Keratinocyte (primary cell): ENCODE results near the gene USP47. TPM values are rescaled to one million over a fixed set of nuclear protein-coding genes. Genes with fewer than 3 reads are reported as not detected.

Source experiments
- DNase-seq: peaks from one replicate; pipeline ENCODE4 v3.0.0-alpha.2; 2011; ENCODE audit warnings: low read depth, missing footprints, low spot score
- FAIRE-seq: peaks from 2 replicates; lab custom pipeline; 2011; peaks lifted over from hg19 to GRCh38; lab: Jason Lieb, UNC
- H2AFZ ChIP-seq: 2 replicates; pipeline ENCODE4 v1.6.0; 2012; ENCODE audit warnings: low read length, control low read depth, inconsistent platforms; ENCODE audit not compliant: control insufficient read depth
- H3K27ac ChIP-seq: 2 replicates; pipeline ENCODE4 v1.5.1; 2011; ENCODE audit warnings: low read length; ENCODE audit not compliant: control insufficient read depth, insufficient read depth
- H3K27me3 ChIP-seq: 3 replicates; pipeline ENCODE4 v1.6.0; 2011; ENCODE audit warnings: low read length; ENCODE audit not compliant: control insufficient read depth, insufficient read depth; ENCODE audit errors: extremely low read depth
- H3K36me3 ChIP-seq, 2 experiments: 2 replicates in 1 of 2; 3 replicates in 1 of 2; pipeline ENCODE4 v1.5.1; 2011; ENCODE audit warnings: low read length in 2 of 2, mild to moderate bottlenecking in 1 of 2; ENCODE audit not compliant: control insufficient read depth in 2 of 2, insufficient read depth in 2 of 2; ENCODE audit errors: extremely low read depth in 1 of 2
- H3K4me1 ChIP-seq: 3 replicates; pipeline ENCODE4 v1.5.1; 2011; ENCODE audit warnings: low read length; ENCODE audit not compliant: control insufficient read depth, insufficient read depth; ENCODE audit errors: extremely low read depth
- H3K4me2 ChIP-seq: 3 replicates; pipeline ENCODE4 v1.6.0; 2011; ENCODE audit warnings: low read depth, low read length; ENCODE audit not compliant: control insufficient read depth, insufficient read depth; ENCODE audit errors: extremely low read depth
- H3K4me3 ChIP-seq, 3 experiments: fragments of 200-600 bp in 1 of 3; sonication (generic) in 1 of 3; 2 replicates in 2 of 3; 3 replicates in 1 of 3; pipeline ENCODE4 v1.5.1; 2011 to 2016; ENCODE audit warnings: low read length in 3 of 3, mild to moderate bottlenecking in 3 of 3, control low read depth in 2 of 3, inconsistent platforms in 1 of 3, low read depth in 1 of 3, mixed read lengths in 1 of 3, mixed run types in 1 of 3, moderate library complexity in 1 of 3; ENCODE audit not compliant: control insufficient read depth in 2 of 3, insufficient read depth in 2 of 3; ENCODE audit errors: extremely low read depth in 1 of 3
- H3K79me2 ChIP-seq: 2 replicates; pipeline ENCODE4 v1.6.0; 2012; ENCODE audit warnings: low read length; ENCODE audit not compliant: control insufficient read depth, insufficient read depth
- H3K9ac ChIP-seq: 3 replicates; pipeline ENCODE4 v1.6.0; 2011; ENCODE audit warnings: low read length; ENCODE audit not compliant: control insufficient read depth, insufficient read depth; ENCODE audit errors: extremely low read depth
- H3K9me1 ChIP-seq: 3 replicates; pipeline ENCODE4 v1.6.0; 2011; ENCODE audit warnings: low read length; ENCODE audit not compliant: control insufficient read depth, insufficient read depth; ENCODE audit errors: extremely low read depth
- H3K9me3 ChIP-seq: 2 replicates; pipeline ENCODE4 v1.5.1; 2012; ENCODE audit warnings: low read depth, low read length; ENCODE audit not compliant: control insufficient read depth
- H4K20me1 ChIP-seq: 3 replicates; pipeline ENCODE4 v1.6.0; 2011; ENCODE audit warnings: low read length; ENCODE audit not compliant: control insufficient read depth, insufficient read depth; ENCODE audit errors: extremely low read depth
- CTCF ChIP-seq, 3 experiments: IDR thresholded peaks in 1 of 3; conservative IDR thresholded peaks in 1 of 3; optimal IDR thresholded peaks in 1 of 3; 2 replicates in 2 of 3; 3 replicates in 1 of 3; pipeline versions ENCODE3 to v1.5.1; 2011; ENCODE audit warnings: low read length in 3 of 3, mild to moderate bottlenecking in 3 of 3, moderate library complexity in 2 of 3, control low read depth in 1 of 3, inconsistent platforms in 1 of 3; ENCODE audit not compliant: insufficient read depth in 2 of 3; ENCODE audit errors: extremely low read depth in 1 of 3
- EZH2 ChIP-seq: IDR thresholded peaks from one replicate; pipeline ENCODE4 v1.6.1; 2012; ENCODE audit warnings: inconsistent platforms, mild to moderate bottlenecking, low read length, moderate library complexity
- dilution Hi-C: fragments of 300-500 bp; cut with MboI; formaldehyde crosslinking; loops from one replicate; pipeline ENCODE4 v1.7.0; 2020; ENCODE audit warnings: low sequenced_read_pairs; ENCODE audit not compliant: extremely low pct_ligation_motif_present
- polyA minus RNA-seq, 3 experiments: library from RNA; depleted of rRNA, polyadenylated mRNA; stranded (reverse); fragments of >200 nt; gene quantifications; 1 replicate in 1 of 3; 2 replicates in 1 of 3; 3 replicates in 1 of 3; pipeline ENCODE4 v1.2.3, GENCODE V29; 2011
- polyA plus RNA-seq, 5 experiments: library from polyadenylated mRNA; depleted of rRNA in 3 of 5; stranded (reverse) in 3 of 5; stranded (forward) in 1 of 5; unstranded in 1 of 5; fragments of >200 nt; gene quantifications; 1 replicate in 1 of 5; 2 replicates in 3 of 5; 3 replicates in 1 of 5; pipeline versions ENCODE4 v1.2.1 to v1.2.3, GENCODE V29; 2011 to 2012; ENCODE audit warnings: missing spikeins in 2 of 5, low read depth in 1 of 5, low replicate concordance in 1 of 5

USP47 gene
- 13.4 to 22.4 TPM (median 14.2 TPM) in 3 replicates for polyA plus RNA-seq
- 107 TPM for polyA plus RNA-seq (2011; ENCODE audit: low read depth)
- polyA plus RNA-seq (2011; cell fraction: cytosol; rRNA removed): 8.1 and 13.8 TPM in 2 replicates
- 25.8 and 29.9 TPM in 2 replicates for polyA plus RNA-seq (2011; cell fraction: nucleus; rRNA removed)
- polyA plus RNA-seq (2012; ENCODE audit: low replicate concordance): 19.8 and 33.1 TPM in 2 replicates
- 3.3 to 44.5 TPM (median 20.2 TPM) in 3 replicates for polyA minus RNA-seq
- polyA minus RNA-seq (2011; cell fraction: cytosol; rRNA and poly(A)+ RNA removed): 12.3 TPM
- 27.2 and 57.8 TPM in 2 replicates for polyA minus RNA-seq (2011; cell fraction: nucleus; rRNA and poly(A)+ RNA removed)

GRCh38 chr11:11841723-11842420, at the start of gene USP47:
Gene USP47, plus strand, starts transcription at chr11:11841972. Its CDS starts 214 bp downstream, at chr11:11842186.
- H4K20me1 ChIP-seq: peaks cover 9% of the 10 kb centered on the region
- H3K27ac ChIP-seq: peak within 1 kb of the TSS; percentile 95
- H3K4me2 ChIP-seq: peak within 1 kb of the TSS; percentile 87
- TF ChIP-seq EZH2 (no peak), CTCF (optimal IDR thresholded peaks at IDR 0.05 in 1 of 3, IDR thresholded peaks at IDR 0.05 in 1 of 3, conservative IDR thresholded peaks at IDR 0.05 in 1 of 3; ENCODE audit: extremely low read depth in 1 of 3, insufficient read depth in 2 of 3, low read length in 3 of 3) (peak; percentile 50 to 70 (median 51))
- FAIRE-seq (no peak), DNase-seq (no peak)
- no peaks in the 10 kb centered on the region for H3K9me3 ChIP-seq
- peak within 1 kb of the TSS; percentile 99 for H2AFZ ChIP-seq
- H3K4me3 ChIP-seq: peak within 1 kb of the TSS; percentile 89 to 92 (median 89)
- peak within 1 kb of the TSS; percentile 96 for H3K9ac ChIP-seq
- no peaks in the 10 kb centered on the region for H3K27me3 ChIP-seq
- peaks cover 27% of the 10 kb centered on the region for H3K4me1 ChIP-seq
- dilution Hi-C loops: no loop called here
- no peaks in the 10 kb centered on the region for H3K9me1 ChIP-seq
- H3K36me3 ChIP-seq: no peaks in the 10 kb centered on the region
- H3K79me2 ChIP-seq: peaks cover 50% of the 10 kb centered on the region

- no peak for FAIRE-seq
- Histone ChIP-seq H3K9ac (no peak overlapping the region), H3K4me3 (no peak overlapping the region), H3K9me1 (no peaks in the 10 kb centered on the region), H3K27me3 (peaks cover 11% of the 10 kb centered on the region), H3K4me2 (no peak overlapping the region), H2AFZ (no peak overlapping the region), H3K9me3 (no peaks in the 10 kb centered on the region), H3K79me2 (no peaks in the 10 kb centered on the region), H3K4me1 (no peaks in the 10 kb centered on the region), H3K27ac (no peak overlapping the region), H3K36me3 (no peaks in the 10 kb centered on the region), H4K20me1 (no peaks in the 10 kb centered on the region)
- dilution Hi-C loops: no loop called here
- no peak for DNase-seq
- TF ChIP-seq CTCF (optimal IDR thresholded peaks at IDR 0.05 in 1 of 3, IDR thresholded peaks at IDR 0.05 in 1 of 3, conservative IDR thresholded peaks at IDR 0.05 in 1 of 3; ENCODE audit: extremely low read depth in 1 of 3, insufficient read depth in 2 of 3, low read length in 3 of 3) (no peak), EZH2 (no peak)
Observed at GRCh38 chr11:11793073-11793472, 48.7 kb upstream of the USP47 start.
